ENCODE data around the gene SRF. TPM values are rescaled to one million over a fixed set of nuclear protein-coding genes. Genes with fewer than 3 reads are reported as not detected.

The SRF gene
- 10 to 100 TPM; 31.6 to 33.0 (median 32.0) TPM for total RNA-seq
- 17.9 TPM for total RNA-seq (2013)

- Mint-ChIP-seq H3K27me3 (ENCODE audit: low read depth in 2 of 2) (no peaks in the 10 kb centered on the region), H3K27ac (peak within 1 kb of the TSS; percentile 94 to 96), H3K36me3 (no peaks in the 10 kb centered on the region), H3K4me3 (peak within 1 kb of the TSS; percentile 99), H3K9me3 (no peaks in the 10 kb centered on the region), H3K4me1 (peaks cover 33 to 48% of the 10 kb centered on the region in 2 donors)
- DNase-seq (peak; percentile 99), ATAC-seq (peak; percentile 76 to 94 (median 83))
- Histone ChIP-seq H3K4me3 (ENCODE audit: low read length) (peak within 1 kb of the TSS; percentile 70), H3K4me1 (ENCODE audit: control insufficient read depth, insufficient read depth, low read length) (peaks cover 49% of the 10 kb centered on the region), H3K27me3 (ENCODE audit: control insufficient read depth, insufficient read depth, low read length) (no peaks in the 10 kb centered on the region), H3K36me3 (ENCODE audit: control insufficient read depth, insufficient read depth, low read length) (peaks cover 8% of the 10 kb centered on the region), H3K27ac (ENCODE audit: low read length) (peak within 1 kb of the TSS; percentile 78), H3K9me3 (ENCODE audit: control insufficient read depth, insufficient read depth, low read length) (no peaks in the 10 kb centered on the region)
- TF ChIP-seq CTCF (IDR thresholded peaks at IDR 0.05) = peak; percentile 77
- intact Hi-C loops (cut with micrococcal nuclease) = loop anchor here (1.0 to 5.0 kb wide), 4 partner anchors 112 to 1076 kb away; partner anchors contain the start of genes CNPY3, HSP90AB1, KLC4 and MRPL2
- WGBS (ENCODE audit: insufficient coverage) = under 1% methylated on average over 83 of the region's 83 CpGs
These were observed at the start of gene SRF for GRCh38 chr6:43170931-43171706. Gene SRF (plus strand): TSS chr6:43171269. CDS start chr6:43171657, 388 bp downstream.

GRCh38 chr6:43122146-43122545, 48.9 kb upstream of the SRF start:
- no peaks in the 10 kb centered on the region for H3K9me3 Mint-ChIP-seq
- H3K4me1 Mint-ChIP-seq = no peaks in the 10 kb centered on the region
- Histone ChIP-seq H3K4me1 (ENCODE audit: control insufficient read depth, insufficient read depth, low read length) (no peaks in the 10 kb centered on the region), H3K36me3 (ENCODE audit: control insufficient read depth, insufficient read depth, low read length) (no peaks in the 10 kb centered on the region), H3K27me3 (ENCODE audit: control insufficient read depth, insufficient read depth, low read length) (no peaks in the 10 kb centered on the region), H3K4me3 (ENCODE audit: low read length) (no peak overlapping the region), H3K9me3 (ENCODE audit: control insufficient read depth, insufficient read depth, low read length) (no peaks in the 10 kb centered on the region), H3K27ac (ENCODE audit: low read length) (no peak overlapping the region)
- H3K27ac Mint-ChIP-seq = no peak overlapping the region
- DNase-seq (no peak), ATAC-seq (no peak)
- TF ChIP-seq CTCF (IDR thresholded peaks at IDR 0.05) = no peak
- 83% methylated on average over 2 of the region's 2 CpGs for WGBS (ENCODE audit: insufficient coverage)
- no peaks in the 10 kb centered on the region for H3K27me3 Mint-ChIP-seq (ENCODE audit: low read depth in 2 of 2)
- no peak overlapping the region for H3K4me3 Mint-ChIP-seq
- intact Hi-C loops (cut with micrococcal nuclease) = no loop called here
- no peaks in the 10 kb centered on the region for H3K36me3 Mint-ChIP-seq

- Histone ChIP-seq H3K27me3 (ENCODE audit: control insufficient read depth, insufficient read depth, low read length) (no peaks in the 10 kb centered on the region), H3K4me1 (ENCODE audit: control insufficient read depth, insufficient read depth, low read length) (no peaks in the 10 kb centered on the region), H3K36me3 (ENCODE audit: control insufficient read depth, insufficient read depth, low read length) (no peaks in the 10 kb centered on the region), H3K4me3 (ENCODE audit: low read length) (no peak overlapping the region), H3K27ac (ENCODE audit: low read length) (no peak overlapping the region), H3K9me3 (ENCODE audit: control insufficient read depth, insufficient read depth, low read length) (no peaks in the 10 kb centered on the region)
- Mint-ChIP-seq H3K4me1 (no peaks in the 10 kb centered on the region), H3K9me3 (no peaks in the 10 kb centered on the region), H3K27me3 (ENCODE audit: low read depth in 2 of 2) (no peaks in the 10 kb centered on the region), H3K27ac (no peak overlapping the region), H3K36me3 (no peaks in the 10 kb centered on the region), H3K4me3 (no peak overlapping the region)
- no peak for DNase-seq
- intact Hi-C loops (cut with micrococcal nuclease) = no loop called here
- no peak for TF ChIP-seq CTCF (IDR thresholded peaks at IDR 0.05)
- WGBS (ENCODE audit: insufficient coverage) = 92% methylated on average over 25 of the region's 25 CpGs
- no peak for ATAC-seq
These were observed 47.4 kb upstream of the SRF start for GRCh38 chr6:43123461-43124314.

All from natural killer cell (primary cell).